Panc1 (cell line): ENCODE data around the gene MYH16. TPM values are rescaled to one million over a fixed set of nuclear protein-coding genes. Genes with fewer than 3 reads are reported as not detected.

Experiments used
- ATAC-seq: fragments of 200-7000 bp; cut with Tn5 transposase; 2 replicates; pipeline ENCODE4 v1.9.1; 2020; ENCODE audit warnings: mild to moderate bottlenecking, moderate library complexity
- BruUV-seq: library from RNA; stranded (reverse); fragments of 400-500 nt; replicated peaks from 2 replicates; lab custom pipeline; 2021; lab: Mats Ljungman, UMichigan
- CTCF ChIA-PET: fragments of 300-600 bp; sonication (Branson Sonifier 250); formaldehyde crosslinking; loops from one replicate; lab custom pipeline; 2022; ENCODE audit warnings: antibody characterized with exemption; lab: Charles Lee
- POLR2A ChIA-PET: fragments of 300-600 bp; sonication (Branson Sonifier 250); formaldehyde crosslinking; loops from one replicate; lab custom pipeline; 2022; ENCODE audit warnings: antibody characterized with exemption; lab: Charles Lee
- DNase-seq: peaks from one replicate; pipeline ENCODE4 v3.0.0-alpha.2; 2010; ENCODE audit warnings: low read depth, low spot score
- H3K27ac ChIP-seq: 2 replicates; pipeline ENCODE4 v1.5.1; 2011; ENCODE audit warnings: mild to moderate bottlenecking, low read length, inconsistent platforms
- H3K27me3 ChIP-seq: fragments of 200-500 bp; sonication (Bioruptor generic); 2 replicates; pipeline ENCODE4 v1.6.0; 2014; ENCODE audit warnings: low read length, inconsistent platforms; ENCODE audit not compliant: control insufficient read depth, insufficient read depth
- H3K36me3 ChIP-seq: fragments of 200-500 bp; sonication (Bioruptor generic); 2 replicates; pipeline ENCODE4 v1.5.1; 2014; ENCODE audit warnings: inconsistent platforms, mild to moderate bottlenecking, low read length, moderate library complexity; ENCODE audit not compliant: control insufficient read depth, insufficient read depth
- H3K4me1 ChIP-seq: 2 replicates; pipeline ENCODE4 v1.5.1; 2011; ENCODE audit warnings: inconsistent platforms, mild to moderate bottlenecking, low read length, moderate library complexity; ENCODE audit not compliant: control insufficient read depth, insufficient read depth
- H3K4me3 ChIP-seq, 2 experiments: 2 replicates each; pipeline ENCODE4 v1.5.1; 2011 to 2012; ENCODE audit warnings: low read depth in 2 of 2, low read length in 2 of 2, mild to moderate bottlenecking in 2 of 2, inconsistent platforms in 1 of 2, moderate library complexity in 1 of 2
- H3K9me3 ChIP-seq: fragments of 200-500 bp; sonication (Bioruptor generic); 2 replicates; pipeline ENCODE4 v1.5.1; 2014; ENCODE audit warnings: low read depth, mild to moderate bottlenecking, inconsistent platforms, low read length, moderate library complexity; ENCODE audit not compliant: control insufficient read depth, insufficient read depth
- POLR2AphosphoS5 ChIP-seq: IDR thresholded peaks from 2 replicates; pipeline ENCODE4 v1.6.1; 2012; ENCODE audit warnings: mild to moderate bottlenecking, low read depth, low read length, moderate library complexity
- SIN3A ChIP-seq: IDR thresholded peaks from 2 replicates; pipeline ENCODE4 v1.6.1; 2012; ENCODE audit warnings: low read depth, mild to moderate bottlenecking, low read length, moderate library complexity, borderline replicate concordance; ENCODE audit not compliant: insufficient read depth
- TCF7L2 ChIP-seq: IDR thresholded peaks from 2 replicates; pipeline ENCODE4 v1.6.1; 2011; ENCODE audit warnings: mild to moderate bottlenecking, low read depth, low read length, inconsistent platforms
- in situ Hi-C: cut with HindIII; loops from 2 replicates; pipeline ENCODE4 v1.10.0; 2016; ENCODE audit warnings: low sequenced_read_pairs, low pct_unique_long_range_greater_than_20kb
- intact Hi-C: fragments of 100-400 bp; cut with micrococcal nuclease; formaldehyde crosslinking; loops from one replicate; pipeline ENCODE4 v1.10.0; 2022; ENCODE audit not compliant: unreplicated experiment
- total RNA-seq: library from RNA; stranded (reverse); gene quantifications from one replicate; pipeline ENCODE4 v1.2.1, GENCODE V29; 2021; ENCODE audit not compliant: unreplicated experiment
- TF ChIP-seq, protein P1 (sequence below), 2 experiments: IDR thresholded peaks; 2 replicates each; pipeline ENCODE4 v1.6.1; 2011 to 2012; ENCODE audit warnings: low read depth in 2 of 2, control low read depth in 1 of 2, low read length in 1 of 2, mild to moderate bottlenecking in 1 of 2, moderate library complexity in 1 of 2; ENCODE audit not compliant: insufficient read depth in 1 of 2
- TF ChIP-seq, protein P2 (sequence below): fragments of 450-650 bp; IDR thresholded peaks from 2 replicates; pipeline ENCODE4 v1.5.1; 2017; ENCODE audit warnings: mild to moderate bottlenecking

The MYH16 gene
- total RNA-seq, 1 experiment from 2014 or later: 0.23 TPM

GRCh38 chr7:99255463-99255862 lies 17.2 kb upstream of the MYH16 start:
- no peaks in the 10 kb centered on the region for H3K9me3 ChIP-seq
- no TSS peak for BruUV-seq
- ChIA-PET POLR2A (no interaction called here), CTCF (interaction anchor here (0.6 kb wide), 1 partner anchor 15 kb away, joined by 4 read pairs; no protein-coding TSS in a partner anchor)
- intact Hi-C loops (no loop called here), in situ Hi-C loops (no loop called here)
- no peak for ATAC-seq
- H3K27ac ChIP-seq: no peak overlapping the region
- H3K4me3 ChIP-seq: no peak overlapping the region
- TF ChIP-seq, protein P1, sequence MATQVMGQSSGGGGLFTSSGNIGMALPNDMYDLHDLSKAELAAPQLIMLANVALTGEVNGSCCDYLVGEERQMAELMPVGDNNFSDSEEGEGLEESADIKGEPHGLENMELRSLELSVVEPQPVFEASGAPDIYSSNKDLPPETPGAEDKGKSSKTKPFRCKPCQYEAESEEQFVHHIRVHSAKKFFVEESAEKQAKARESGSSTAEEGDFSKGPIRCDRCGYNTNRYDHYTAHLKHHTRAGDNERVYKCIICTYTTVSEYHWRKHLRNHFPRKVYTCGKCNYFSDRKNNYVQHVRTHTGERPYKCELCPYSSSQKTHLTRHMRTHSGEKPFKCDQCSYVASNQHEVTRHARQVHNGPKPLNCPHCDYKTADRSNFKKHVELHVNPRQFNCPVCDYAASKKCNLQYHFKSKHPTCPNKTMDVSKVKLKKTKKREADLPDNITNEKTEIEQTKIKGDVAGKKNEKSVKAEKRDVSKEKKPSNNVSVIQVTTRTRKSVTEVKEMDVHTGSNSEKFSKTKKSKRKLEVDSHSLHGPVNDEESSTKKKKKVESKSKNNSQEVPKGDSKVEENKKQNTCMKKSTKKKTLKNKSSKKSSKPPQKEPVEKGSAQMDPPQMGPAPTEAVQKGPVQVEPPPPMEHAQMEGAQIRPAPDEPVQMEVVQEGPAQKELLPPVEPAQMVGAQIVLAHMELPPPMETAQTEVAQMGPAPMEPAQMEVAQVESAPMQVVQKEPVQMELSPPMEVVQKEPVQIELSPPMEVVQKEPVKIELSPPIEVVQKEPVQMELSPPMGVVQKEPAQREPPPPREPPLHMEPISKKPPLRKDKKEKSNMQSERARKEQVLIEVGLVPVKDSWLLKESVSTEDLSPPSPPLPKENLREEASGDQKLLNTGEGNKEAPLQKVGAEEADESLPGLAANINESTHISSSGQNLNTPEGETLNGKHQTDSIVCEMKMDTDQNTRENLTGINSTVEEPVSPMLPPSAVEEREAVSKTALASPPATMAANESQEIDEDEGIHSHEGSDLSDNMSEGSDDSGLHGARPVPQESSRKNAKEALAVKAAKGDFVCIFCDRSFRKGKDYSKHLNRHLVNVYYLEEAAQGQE (IDR thresholded peaks at IDR 0.05; ENCODE audit: insufficient read depth in 1 of 2, low read depth in 2 of 2, low read length in 1 of 2): no peak
- TF ChIP-seq TCF7L2 (no peak), SIN3A (no peak)
- H3K4me1 ChIP-seq: no peaks in the 10 kb centered on the region
- DNase-seq: no peak
- H3K27me3 ChIP-seq: no peaks in the 10 kb centered on the region
- H3K36me3 ChIP-seq: no peaks in the 10 kb centered on the region

GRCh38 chr7:99257065-99257464 lies 15.6 kb upstream of the MYH16 start:
- no peak for TF ChIP-seq TCF7L2
- TF ChIP-seq SIN3A: no peak
- TF ChIP-seq, protein P1 (IDR thresholded peaks at IDR 0.05; ENCODE audit: insufficient read depth in 1 of 2, low read depth in 2 of 2, low read length in 1 of 2): no peak
- TF ChIP-seq POLR2AphosphoS5: no peak
- TF ChIP-seq, protein P2, sequence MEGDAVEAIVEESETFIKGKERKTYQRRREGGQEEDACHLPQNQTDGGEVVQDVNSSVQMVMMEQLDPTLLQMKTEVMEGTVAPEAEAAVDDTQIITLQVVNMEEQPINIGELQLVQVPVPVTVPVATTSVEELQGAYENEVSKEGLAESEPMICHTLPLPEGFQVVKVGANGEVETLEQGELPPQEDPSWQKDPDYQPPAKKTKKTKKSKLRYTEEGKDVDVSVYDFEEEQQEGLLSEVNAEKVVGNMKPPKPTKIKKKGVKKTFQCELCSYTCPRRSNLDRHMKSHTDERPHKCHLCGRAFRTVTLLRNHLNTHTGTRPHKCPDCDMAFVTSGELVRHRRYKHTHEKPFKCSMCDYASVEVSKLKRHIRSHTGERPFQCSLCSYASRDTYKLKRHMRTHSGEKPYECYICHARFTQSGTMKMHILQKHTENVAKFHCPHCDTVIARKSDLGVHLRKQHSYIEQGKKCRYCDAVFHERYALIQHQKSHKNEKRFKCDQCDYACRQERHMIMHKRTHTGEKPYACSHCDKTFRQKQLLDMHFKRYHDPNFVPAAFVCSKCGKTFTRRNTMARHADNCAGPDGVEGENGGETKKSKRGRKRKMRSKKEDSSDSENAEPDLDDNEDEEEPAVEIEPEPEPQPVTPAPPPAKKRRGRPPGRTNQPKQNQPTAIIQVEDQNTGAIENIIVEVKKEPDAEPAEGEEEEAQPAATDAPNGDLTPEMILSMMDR: no peak
- no peak for DNase-seq
- H3K4me1 ChIP-seq: no peaks in the 10 kb centered on the region
- no peaks in the 10 kb centered on the region for H3K9me3 ChIP-seq
- H3K27me3 ChIP-seq: no peaks in the 10 kb centered on the region
- H3K4me3 ChIP-seq: no peak overlapping the region
- no peak for ATAC-seq
- no peak overlapping the region for H3K27ac ChIP-seq
- intact Hi-C loops (no loop called here), in situ Hi-C loops (no loop called here)
- H3K36me3 ChIP-seq: no peaks in the 10 kb centered on the region
- no TSS peak for BruUV-seq
- ChIA-PET CTCF (no interaction called here), POLR2A (no interaction called here)
